NB4 (cell line): ENCODE measurements around the gene ASAP3.

Source experiments
- DNase-seq: peaks from one replicate; pipeline ENCODE4 v3.0.0; 2010; ENCODE audit warnings: low read depth
- H3K4me3 ChIP-seq: one replicate; pipeline ENCODE4 v1.5.1; 2011; ENCODE audit warnings: mild to moderate bottlenecking, low read depth, low read length, moderate library complexity
- CTCF ChIP-seq: IDR thresholded peaks from one replicate; pipeline ENCODE4 v1.5.1; 2012; ENCODE audit warnings: low read depth, low read length
- MAX ChIP-seq: IDR thresholded peaks from 2 replicates; pipeline ENCODE4 v1.6.1; 2011; ENCODE audit warnings: low read depth, low read length
- MYC ChIP-seq: IDR thresholded peaks from 2 replicates; pipeline ENCODE4 v1.6.1; 2011; ENCODE audit warnings: low read depth, low read length
- POLR2A ChIP-seq: IDR thresholded peaks from 2 replicates; pipeline ENCODE4 v1.6.1; 2011; ENCODE audit warnings: mild to moderate bottlenecking; ENCODE audit not compliant: insufficient read length; ENCODE audit errors: extremely low read depth

Gene ASAP3

DNA sequence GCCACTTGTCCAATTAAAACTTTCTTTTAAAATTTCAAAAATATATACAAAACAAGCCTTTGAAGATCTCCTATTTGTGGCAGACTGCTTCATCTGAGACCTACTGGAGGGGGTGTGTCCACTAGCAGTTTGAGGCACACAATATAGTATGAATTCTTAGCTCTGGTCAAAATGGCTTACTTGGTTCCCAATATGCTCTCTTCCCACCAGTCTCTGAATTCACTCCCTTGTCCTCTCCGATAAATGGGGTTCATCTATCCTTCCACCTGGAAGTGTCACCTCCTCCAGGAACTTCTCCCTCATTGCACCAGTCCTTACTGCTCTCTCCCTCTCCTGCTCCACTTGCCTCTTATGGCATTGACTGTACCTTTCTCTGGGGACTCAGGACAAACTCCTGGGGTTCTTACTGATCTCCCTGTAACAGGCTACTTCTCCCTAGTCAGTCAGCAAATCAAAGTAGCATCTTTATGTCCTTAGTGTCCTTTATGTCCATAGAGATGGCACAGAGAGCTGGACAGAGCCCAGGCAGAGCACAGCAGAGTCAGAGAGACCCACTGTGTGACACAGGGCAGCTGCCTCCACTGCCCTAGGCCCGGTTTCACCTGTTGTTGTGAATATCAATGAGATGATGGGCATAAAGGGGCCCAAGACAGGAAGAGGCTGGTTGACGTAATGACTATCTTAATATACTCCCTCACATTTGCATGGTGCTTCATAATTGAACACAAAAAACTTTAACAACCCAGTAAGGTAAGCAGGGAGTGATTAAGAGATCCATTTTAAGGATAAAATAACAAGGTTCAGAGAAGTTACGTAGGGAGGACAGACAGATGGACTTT is 3.6 kb downstream of the ASAP3 start:
- no peak for DNase-seq
- no peak overlapping the region for H3K4me3 ChIP-seq
- TF ChIP-seq POLR2A (no peak), MAX (no peak), MYC (no peak), CTCF (no peak)

DNA sequence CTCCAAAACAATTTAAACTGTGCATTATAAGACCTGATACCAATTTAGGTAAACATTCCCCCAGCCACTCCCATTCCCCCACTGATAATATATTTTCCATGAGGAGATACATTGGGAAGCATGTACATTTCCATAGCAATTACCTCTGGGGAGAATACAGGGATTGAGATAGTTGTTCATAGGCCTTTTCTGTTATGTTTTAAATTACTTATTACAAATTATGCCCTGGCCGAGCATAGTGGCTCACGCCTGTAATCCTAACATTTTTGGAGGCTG is 4.4 kb downstream of the ASAP3 start:
- TF ChIP-seq MAX: no peak
- no peak for TF ChIP-seq MYC
- TF ChIP-seq POLR2A: no peak
- TF ChIP-seq CTCF: no peak
- H3K4me3 ChIP-seq: no peak overlapping the region
- DNase-seq: no peak

DNA sequence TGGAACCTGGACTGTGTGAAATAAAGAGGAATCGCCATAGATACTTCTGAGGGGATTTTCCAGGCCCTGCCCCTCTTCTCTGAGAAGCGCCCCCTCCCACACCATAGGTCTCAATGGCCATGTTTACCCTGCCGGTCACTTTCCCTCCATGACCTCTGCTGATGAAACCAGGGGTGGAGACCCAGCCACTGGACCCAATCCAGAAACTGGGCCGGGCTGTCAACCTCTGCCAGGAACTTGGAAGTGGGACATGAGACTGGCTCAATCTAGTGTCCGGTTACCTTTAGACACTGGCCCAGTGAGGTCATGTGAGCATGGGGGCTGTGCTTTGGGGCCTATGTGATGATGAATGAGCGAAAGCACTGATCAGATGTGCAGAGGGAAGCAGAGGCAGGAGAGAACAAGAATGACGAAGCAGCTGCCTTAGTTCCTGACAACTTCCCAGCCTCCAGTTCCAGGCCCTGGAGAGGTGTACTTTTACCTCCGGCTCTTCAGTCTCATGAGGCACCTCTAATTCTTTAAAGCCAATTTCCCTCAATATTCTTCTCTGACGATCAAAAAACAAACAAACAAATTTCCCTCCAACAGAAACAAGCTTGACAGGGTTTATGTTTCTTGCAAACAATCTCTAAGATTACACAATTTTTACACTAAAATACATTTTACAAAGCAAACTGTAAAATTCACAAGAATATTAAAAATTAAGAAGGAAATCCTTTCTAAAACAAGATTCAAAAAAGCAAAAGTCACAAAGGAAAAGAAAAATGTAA is 4.9 kb downstream of the ASAP3 start:
- TF ChIP-seq MAX: no peak
- H3K4me3 ChIP-seq: no peak overlapping the region
- no peak for DNase-seq

DNA sequence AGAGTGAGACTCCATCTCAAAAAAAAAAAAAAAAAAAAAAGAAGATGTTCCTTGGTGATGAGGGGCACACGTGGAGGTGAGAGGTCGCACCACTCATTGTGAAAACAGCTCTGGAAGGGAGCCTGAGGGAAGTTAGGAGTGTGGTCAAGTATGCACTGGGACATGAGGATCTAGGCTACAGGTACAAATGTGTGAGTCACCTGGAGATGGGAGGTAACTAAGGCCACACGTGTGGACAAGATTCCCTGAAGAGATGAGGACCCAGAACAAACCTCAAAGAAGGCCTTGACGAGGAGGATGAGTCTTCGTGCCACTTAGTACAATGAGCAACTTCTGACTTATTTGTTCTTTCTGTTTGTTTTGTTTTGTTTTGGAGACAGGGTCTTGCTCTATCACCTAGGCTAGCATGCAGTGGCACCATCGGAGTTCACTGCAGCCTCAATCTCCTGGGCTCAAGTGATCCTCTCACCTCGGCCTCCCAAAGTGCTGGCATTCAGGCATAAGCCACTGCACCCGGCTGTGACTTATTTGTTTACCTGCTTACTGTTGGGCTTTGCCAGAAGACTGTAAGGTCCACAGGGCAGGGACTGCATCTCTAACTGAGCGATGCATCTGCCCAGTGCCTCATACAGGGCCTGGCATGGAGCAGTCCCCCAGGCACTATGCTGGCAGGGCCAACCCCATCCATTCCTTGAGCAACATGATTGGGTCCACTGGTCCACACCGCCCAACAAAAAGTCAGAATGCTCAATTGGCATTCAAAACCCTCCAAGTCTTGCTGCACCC is 6.4 kb downstream of the ASAP3 start:
- TF ChIP-seq CTCF: no peak
- TF ChIP-seq MYC: no peak
- no peak for TF ChIP-seq POLR2A
- no peak for TF ChIP-seq MAX
- DNase-seq: no peak
- H3K4me3 ChIP-seq: no peak overlapping the region

GRCh38 chr1:23475641-23476040 is 8.3 kb downstream of the ASAP3 start:
- no peak for DNase-seq
- H3K4me3 ChIP-seq: no peak overlapping the region
- no peak for TF ChIP-seq POLR2A
- no peak for TF ChIP-seq MYC
- TF ChIP-seq MAX: no peak
- TF ChIP-seq CTCF: no peak
